Panc1 (cell line): ENCODE data around the gene CSTF3.

Experiments used
- CTCF ChIP-seq: fragments of 450-650 bp; IDR thresholded peaks from 2 replicates; pipeline ENCODE4 v1.5.1; 2017; ENCODE audit warnings: mild to moderate bottlenecking
- POLR2AphosphoS5 ChIP-seq: IDR thresholded peaks from 2 replicates; pipeline ENCODE4 v1.6.1; 2012; ENCODE audit warnings: mild to moderate bottlenecking, low read depth, low read length, moderate library complexity
- REST ChIP-seq, 2 experiments: IDR thresholded peaks; 2 replicates each; pipeline ENCODE4 v1.6.1; 2011 to 2012; ENCODE audit warnings: low read depth in 2 of 2, control low read depth in 1 of 2, low read length in 1 of 2, mild to moderate bottlenecking in 1 of 2, moderate library complexity in 1 of 2; ENCODE audit not compliant: insufficient read depth in 1 of 2
- SIN3A ChIP-seq: IDR thresholded peaks from 2 replicates; pipeline ENCODE4 v1.6.1; 2012; ENCODE audit warnings: low read depth, mild to moderate bottlenecking, low read length, moderate library complexity, borderline replicate concordance; ENCODE audit not compliant: insufficient read depth
- TCF7L2 ChIP-seq: IDR thresholded peaks from 2 replicates; pipeline ENCODE4 v1.6.1; 2011; ENCODE audit warnings: mild to moderate bottlenecking, low read depth, low read length, inconsistent platforms

GRCh38 chr11:33116535-33116934 lies 44.7 kb downstream of the CSTF3 start:
- no peak for TF ChIP-seq REST (IDR thresholded peaks at IDR 0.05; ENCODE audit: insufficient read depth in 1 of 2, low read depth in 2 of 2, low read length in 1 of 2)
- TF ChIP-seq CTCF: no peak
- no peak for TF ChIP-seq POLR2AphosphoS5
- no peak for TF ChIP-seq TCF7L2
- TF ChIP-seq SIN3A: no peak
